Measurements from ENCODE around the gene NET1.
"Not testable (repeated sequence)": the region's sequence is repeated elsewhere in the genome, so short reads cannot be mapped to it uniquely, and the experiment has no call there.

Gene NET1, protein sequence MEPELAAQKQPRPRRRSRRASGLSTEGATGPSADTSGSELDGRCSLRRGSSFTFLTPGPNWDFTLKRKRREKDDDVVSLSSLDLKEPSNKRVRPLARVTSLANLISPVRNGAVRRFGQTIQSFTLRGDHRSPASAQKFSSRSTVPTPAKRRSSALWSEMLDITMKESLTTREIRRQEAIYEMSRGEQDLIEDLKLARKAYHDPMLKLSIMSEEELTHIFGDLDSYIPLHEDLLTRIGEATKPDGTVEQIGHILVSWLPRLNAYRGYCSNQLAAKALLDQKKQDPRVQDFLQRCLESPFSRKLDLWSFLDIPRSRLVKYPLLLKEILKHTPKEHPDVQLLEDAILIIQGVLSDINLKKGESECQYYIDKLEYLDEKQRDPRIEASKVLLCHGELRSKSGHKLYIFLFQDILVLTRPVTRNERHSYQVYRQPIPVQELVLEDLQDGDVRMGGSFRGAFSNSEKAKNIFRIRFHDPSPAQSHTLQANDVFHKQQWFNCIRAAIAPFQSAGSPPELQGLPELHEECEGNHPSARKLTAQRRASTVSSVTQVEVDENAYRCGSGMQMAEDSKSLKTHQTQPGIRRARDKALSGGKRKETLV

DNA sequence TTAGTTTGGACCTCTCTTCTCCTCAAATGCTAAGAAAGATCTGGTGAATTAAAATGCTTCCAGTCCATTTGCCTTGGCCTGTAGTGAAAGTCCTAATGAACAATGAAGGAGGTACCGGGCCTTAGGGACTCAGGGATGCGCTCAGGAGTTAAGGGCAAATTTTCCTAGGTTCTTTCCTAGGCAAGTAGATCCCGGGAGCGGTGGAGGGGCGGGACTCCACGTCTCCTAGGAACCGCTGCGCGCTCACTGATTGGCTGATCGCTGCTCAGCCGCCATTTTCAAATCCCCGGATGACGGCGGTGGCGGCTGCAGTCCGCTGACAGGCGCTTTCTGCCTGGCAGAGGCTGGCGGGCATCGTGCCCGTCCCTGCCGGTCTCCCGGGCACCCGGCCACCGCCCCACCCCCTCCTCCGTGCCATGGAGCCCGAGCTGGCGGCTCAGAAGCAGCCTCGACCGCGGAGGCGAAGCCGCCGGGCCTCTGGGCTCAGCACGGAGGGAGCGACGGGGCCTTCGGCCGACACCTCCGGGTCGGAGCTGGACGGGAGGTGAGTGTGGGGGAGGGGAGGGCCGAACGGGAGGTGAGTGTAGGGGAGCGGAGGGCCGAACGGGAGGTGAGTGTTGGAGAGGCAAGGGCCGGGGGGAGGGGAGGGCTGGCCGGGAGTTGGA lies at the start of gene NET1:
NET1 (plus strand) TSS at position 281 of the 665 bp plus-strand sequence; CDS start at position 417, 136 bp downstream.
- peak; percentile 92 for DNase-seq (ENCODE audit: low spot score)

- DNase-seq (ENCODE audit: low spot score): no peak
Observed at GRCh38 chr10:5362873-5363272, 49.5 kb upstream of the NET1 start.

- no peak for DNase-seq (ENCODE audit: low spot score)
Observed at GRCh38 chr10:5364374-5364773, 48.0 kb upstream of the NET1 start.

DNA sequence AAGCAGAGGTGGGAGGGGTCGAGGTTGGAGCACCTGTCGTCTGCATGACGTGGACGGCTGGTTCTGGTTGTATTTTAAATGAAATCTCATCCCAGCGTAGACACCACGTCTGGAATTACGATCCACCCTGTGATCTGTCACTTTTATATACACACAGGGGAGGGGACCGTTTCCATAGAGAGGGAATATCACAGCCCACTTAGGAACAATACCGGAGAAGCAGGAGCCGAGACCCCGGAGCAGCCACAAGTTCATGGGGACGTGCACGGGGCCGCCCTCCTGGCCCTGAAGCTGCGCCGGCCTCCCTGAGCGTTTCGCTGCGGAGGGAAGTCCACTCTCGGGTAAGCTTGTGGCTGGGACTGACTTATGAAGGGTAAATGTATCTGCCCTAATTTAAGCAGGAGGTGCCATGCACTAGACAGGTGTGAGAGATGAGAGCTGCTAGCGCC lies 47.4 kb upstream of the NET1 start, which contains the start of gene UCN3:
UCN3 (plus strand) TSS at position 77 of the 449 bp plus-strand sequence. CDS start 8,755 bp downstream, outside the sequence.
- no peak for DNase-seq (ENCODE audit: low spot score)

GRCh38 chr10:5365928-5366327 lies 46.4 kb upstream of the NET1 start:
- DNase-seq (ENCODE audit: low spot score): no peak

DNA sequence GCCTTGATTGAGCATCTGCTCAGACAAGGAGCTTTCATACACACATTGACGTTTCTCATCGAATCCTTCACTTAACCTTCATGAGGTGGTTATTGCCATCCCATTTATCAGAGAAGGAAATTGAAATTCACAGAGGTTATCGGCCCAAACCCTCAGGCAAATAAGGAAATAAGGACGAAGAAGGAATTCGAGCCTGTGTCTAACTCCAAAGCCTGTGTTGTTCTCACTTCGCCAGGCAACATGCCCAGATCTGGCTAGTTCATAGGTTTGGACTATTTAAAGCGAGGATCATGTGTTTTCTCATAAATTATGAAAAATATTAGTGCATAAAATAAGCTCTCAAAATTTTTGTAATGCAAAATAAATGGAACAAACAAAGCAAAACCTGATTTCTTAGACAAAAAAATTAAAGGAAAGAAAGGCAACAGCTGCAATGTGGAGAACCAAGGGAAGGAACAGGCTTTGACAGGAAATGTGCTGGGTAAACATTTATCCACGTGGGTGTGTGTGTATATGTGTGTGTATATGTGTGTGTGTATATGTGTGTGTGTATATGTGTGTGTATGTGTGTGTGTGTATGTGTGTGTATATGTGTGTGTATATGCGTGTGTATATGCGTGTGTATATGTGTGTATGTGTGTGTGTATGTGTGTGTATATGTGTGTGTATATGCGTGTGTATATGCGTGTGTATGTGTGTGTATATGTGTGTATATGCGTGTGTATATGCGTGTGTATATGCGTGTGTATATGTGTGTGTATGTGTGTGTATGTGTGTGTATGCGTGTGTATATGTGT lies 42.8 kb upstream of the NET1 start:
- DNase-seq (ENCODE audit: low spot score): no peak

DNA sequence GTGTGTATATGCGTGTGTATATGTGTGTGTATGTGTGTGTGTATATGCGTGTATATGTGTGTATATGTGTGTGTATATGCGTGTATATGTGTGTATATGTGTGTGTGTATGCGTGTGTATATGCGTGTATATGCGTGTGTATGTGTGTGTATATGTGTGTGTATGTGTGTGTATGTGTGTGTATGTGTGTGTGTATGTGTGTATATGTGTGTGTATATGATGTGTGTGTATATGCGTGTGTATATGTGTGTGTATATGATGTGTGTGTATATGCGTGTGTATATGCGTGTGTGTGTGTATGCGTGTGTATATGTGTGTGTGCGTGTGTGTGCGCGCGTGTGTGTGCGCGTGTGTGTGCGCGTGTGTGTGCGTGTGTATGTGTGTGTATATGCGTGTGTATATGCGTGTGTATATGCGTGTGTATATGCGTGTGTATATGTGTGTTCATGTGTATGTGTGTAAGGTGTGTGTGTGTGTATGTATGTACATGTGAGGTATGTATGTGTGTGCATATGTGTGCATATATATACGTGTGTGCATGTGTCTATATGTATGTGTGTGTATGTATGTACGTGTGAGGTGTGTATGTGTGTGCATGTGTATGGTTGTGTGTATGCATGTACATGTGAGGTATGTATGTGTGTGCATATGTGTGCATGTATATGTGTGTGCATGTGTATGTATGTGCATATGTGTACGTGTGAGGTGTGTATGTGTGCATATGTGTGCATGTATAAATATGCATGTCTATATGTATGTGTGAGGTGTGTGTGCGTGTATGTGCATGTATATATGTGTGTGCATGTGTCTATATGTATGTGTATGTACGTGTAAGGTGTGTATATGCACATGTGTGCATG lies 41.6 kb upstream of the NET1 start:
- DNase-seq (ENCODE audit: low spot score): no peak

GRCh38 chr10:5373307-5373706 lies 39.0 kb upstream of the NET1 start:
- DNase-seq (ENCODE audit: low spot score): no peak

DNA sequence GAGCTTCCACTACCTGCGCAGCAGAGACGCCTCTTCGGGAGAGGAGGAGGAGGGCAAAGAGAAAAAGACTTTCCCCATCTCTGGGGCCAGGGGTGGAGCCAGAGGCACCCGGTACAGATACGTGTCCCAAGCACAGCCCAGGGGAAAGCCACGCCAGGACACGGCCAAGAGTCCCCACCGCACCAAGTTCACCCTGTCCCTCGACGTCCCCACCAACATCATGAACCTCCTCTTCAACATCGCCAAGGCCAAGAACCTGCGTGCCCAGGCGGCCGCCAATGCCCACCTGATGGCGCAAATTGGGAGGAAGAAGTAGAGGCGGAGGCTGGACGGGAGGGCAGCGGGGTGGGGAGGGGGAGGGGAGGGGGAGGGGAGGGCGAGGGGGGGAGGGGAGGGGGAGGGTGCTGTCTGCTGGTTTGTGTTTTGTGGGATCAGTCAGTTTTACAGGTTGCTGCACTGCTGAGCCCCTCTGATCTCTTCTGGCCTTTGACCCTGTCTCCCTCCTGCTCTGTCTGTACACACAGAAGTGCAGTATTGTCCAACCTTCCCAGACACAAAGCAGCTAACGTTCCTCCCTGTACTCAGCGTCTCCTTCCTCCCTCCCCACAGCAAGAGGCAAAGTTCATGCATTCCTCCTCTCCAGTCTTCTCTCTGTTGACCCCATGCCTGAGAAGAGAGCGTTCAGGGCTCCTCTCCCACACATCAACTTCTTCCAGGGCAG lies 38.3 kb upstream of the NET1 start:
- no peak for DNase-seq (ENCODE audit: low spot score)

DNA sequence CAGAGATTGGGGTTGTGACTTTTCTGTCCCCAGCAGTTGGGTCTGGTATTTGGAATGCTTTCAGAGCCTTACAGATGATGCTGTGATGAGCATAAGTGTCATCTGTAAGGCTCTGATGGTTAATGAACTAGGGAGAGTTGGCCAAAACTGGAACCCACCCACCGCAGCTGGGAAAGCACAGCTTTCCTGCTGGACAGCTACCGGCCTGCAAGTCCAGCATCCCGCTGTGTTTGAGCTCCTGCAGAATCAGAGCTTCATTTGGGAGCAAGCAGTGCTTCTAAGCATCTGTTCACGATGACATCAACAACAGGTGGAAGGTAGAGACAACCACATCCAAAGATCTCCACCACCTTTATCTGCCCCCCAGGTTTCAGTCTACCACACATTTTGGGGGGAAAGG lies 35.9 kb upstream of the NET1 start:
- DNase-seq (ENCODE audit: low spot score): no peak

DNA sequence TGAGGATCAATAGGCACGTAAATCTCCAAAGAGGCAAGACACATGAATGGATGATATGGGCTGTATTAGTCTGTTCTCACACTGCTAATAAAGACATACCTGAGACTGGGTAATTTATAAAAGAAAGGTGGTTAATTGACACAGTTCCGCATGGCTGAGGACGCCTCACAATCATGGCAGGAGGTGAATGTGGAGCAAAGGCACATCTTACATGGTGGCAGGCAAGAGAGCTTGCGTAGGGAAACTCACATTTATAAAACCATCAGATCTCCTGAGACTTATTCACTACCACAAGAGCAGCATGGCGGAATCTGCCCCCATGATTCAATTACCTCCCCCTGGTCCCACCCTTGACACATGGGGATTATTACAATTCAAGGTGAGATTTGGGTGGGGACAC lies 33.2 kb upstream of the NET1 start:
- not testable (repeated sequence) for DNase-seq (ENCODE audit: low spot score)

GRCh38 chr10:5380395-5380794 lies 32.0 kb upstream of the NET1 start:
- not testable (repeated sequence) for DNase-seq (ENCODE audit: low spot score)

DNA sequence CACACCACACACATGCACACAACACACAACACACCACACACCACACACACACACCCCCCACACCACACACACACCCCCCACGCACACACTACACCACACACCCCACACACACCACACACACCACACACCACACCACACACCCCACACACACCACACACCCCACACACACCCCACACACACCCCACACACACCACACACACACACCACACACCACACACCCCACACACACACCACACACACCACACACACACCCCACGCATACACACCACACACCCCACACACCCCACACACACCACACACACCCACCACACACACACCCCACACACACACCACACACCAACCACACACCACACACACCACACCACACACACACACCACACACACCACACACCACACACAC lies 31.2 kb upstream of the NET1 start:
- no peak for DNase-seq (ENCODE audit: low spot score)

GRCh38 chr10:5385224-5385623 lies 27.1 kb upstream of the NET1 start:
- no peak for DNase-seq (ENCODE audit: low spot score)

- no peak for DNase-seq (ENCODE audit: low spot score)
Observed at GRCh38 chr10:5387169-5387568, 25.2 kb upstream of the NET1 start.

DNA sequence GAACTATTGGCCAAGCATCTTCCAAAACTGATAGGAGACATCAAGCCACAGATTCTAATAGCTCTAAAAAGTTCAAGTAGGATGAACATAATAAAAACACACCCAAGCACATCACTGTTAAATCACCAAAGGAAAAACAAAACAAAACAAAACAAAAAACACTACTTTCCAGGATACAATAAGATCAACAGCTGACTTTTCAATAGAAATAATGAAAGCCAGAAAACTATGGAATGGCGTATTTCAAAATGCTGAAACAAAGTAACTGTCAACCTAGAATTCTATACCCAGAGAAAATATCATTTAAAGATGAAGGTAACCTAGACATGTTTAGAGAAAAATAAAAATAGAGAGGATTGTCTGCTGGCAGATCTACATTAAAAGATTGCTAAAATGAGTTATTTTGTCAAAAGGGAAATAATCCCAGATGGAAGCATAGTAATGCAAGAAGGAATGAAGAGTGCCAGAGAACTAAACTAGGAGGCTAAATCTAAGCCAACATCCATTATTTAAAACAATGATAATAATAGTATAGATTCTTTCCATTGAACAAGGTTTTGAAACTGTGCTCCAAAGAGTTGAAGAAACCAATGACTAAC lies 21.7 kb upstream of the NET1 start:
- no peak for DNase-seq (ENCODE audit: low spot score)

DNA sequence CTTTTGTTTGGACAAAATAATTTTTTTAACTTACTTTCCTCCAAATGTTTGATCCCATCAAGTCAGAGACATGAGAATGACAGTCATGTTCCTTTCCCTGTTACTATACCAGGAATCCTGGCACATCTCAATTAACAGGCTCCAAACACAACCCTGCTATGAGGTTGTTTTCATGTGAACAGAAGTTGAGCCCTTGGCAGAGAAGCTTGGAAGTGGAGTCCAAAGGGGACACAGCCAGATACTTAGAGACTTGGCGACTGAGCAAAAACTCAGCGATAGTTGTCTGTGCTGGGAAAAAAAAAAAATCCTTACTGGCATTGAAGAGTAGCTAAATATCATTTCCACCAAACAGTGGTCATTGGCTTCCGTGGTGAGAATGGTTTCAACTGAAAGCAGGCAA lies 20.6 kb upstream of the NET1 start:
- DNase-seq (ENCODE audit: low spot score): no peak

- no peak for DNase-seq (ENCODE audit: low spot score)
Observed at GRCh38 chr10:5393529-5393928, 18.8 kb upstream of the NET1 start.

- DNase-seq (ENCODE audit: low spot score): no peak
Observed at GRCh38 chr10:5395168-5395567, 17.2 kb upstream of the NET1 start.
